Muscle layer of colon (tissue), 2 donors: Measurements from ENCODE around the gene ST7.

Source experiments
- H3K27ac ChIP-seq: one replicate; pipeline ENCODE4 v1.7.0; 2013; ENCODE audit warnings: low read depth, mild to moderate bottlenecking, low read length, moderate library complexity
- H3K27me3 ChIP-seq, 2 donors: one replicate each; pipeline ENCODE4 v1.7.0; 2013; ENCODE audit warnings: low read length in 2 of 2, mild to moderate bottlenecking in 2 of 2; ENCODE audit not compliant: insufficient read depth in 2 of 2, control insufficient read depth in 1 of 2
- H3K36me3 ChIP-seq: one replicate; pipeline ENCODE4 v1.7.0; 2013; ENCODE audit warnings: mild to moderate bottlenecking, low read length; ENCODE audit not compliant: insufficient read depth
- H3K4me1 ChIP-seq: one replicate; pipeline ENCODE4 v1.7.0; 2013; ENCODE audit warnings: mild to moderate bottlenecking, low read length; ENCODE audit not compliant: insufficient read depth
- H3K4me3 ChIP-seq, 2 donors: one replicate each; pipeline ENCODE4 v1.7.0; 2013; ENCODE audit warnings: low read length in 2 of 2, low read depth in 1 of 2, mild to moderate bottlenecking in 1 of 2, moderate library complexity in 1 of 2
- H3K9ac ChIP-seq: one replicate; pipeline ENCODE4 v1.7.0; 2013; ENCODE audit warnings: low read length
- H3K9me3 ChIP-seq: one replicate; pipeline ENCODE4 v1.7.0; 2013; ENCODE audit warnings: mild to moderate bottlenecking, low read length
- donor health status: abdominal sarcoma.
- donor health status: Adenocarcinoma of cecum.

ST7 gene

GRCh38 chr7:116999311-116999710, 46.0 kb downstream of the ST7 start:
- Histone ChIP-seq H3K9ac (no peak overlapping the region), H3K4me3 (no peak overlapping the region), H3K4me1 (no peaks in the 10 kb centered on the region), H3K9me3 (no peaks in the 10 kb centered on the region), H3K27ac (no peak overlapping the region), H3K27me3 (no peaks in the 10 kb centered on the region), H3K36me3 (no peaks in the 10 kb centered on the region)

- H3K36me3 ChIP-seq, result no peaks in the 10 kb centered on the region
- no peaks in the 10 kb centered on the region for H3K27me3 ChIP-seq
- H3K27ac ChIP-seq, result no peak overlapping the region
Observed at GRCh38 chr7:117001283-117001682, 48.0 kb downstream of the ST7 start.

GRCh38 chr7:117004899-117005298, 51.6 kb downstream of the ST7 start:
- H3K36me3 ChIP-seq, result no peaks in the 10 kb centered on the region
- H3K4me1 ChIP-seq, result peaks cover 22% of the 10 kb centered on the region
- H3K27ac ChIP-seq, result no peak overlapping the region
- no peak overlapping the region for H3K4me3 ChIP-seq
- H3K9ac ChIP-seq, result no peak overlapping the region
- H3K9me3 ChIP-seq, result no peaks in the 10 kb centered on the region
- no peaks in the 10 kb centered on the region for H3K27me3 ChIP-seq

More at GRCh38 chr7:117001283-117001682, 48.0 kb downstream of the ST7 start:
- Histone ChIP-seq H3K9me3 (no peaks in the 10 kb centered on the region), H3K4me1 (no peaks in the 10 kb centered on the region), H3K9ac (no peak overlapping the region), H3K4me3 (no peak overlapping the region)

GRCh38 chr7:117005449-117005848, 52.1 kb downstream of the ST7 start:
- Histone ChIP-seq H3K9ac (no peak overlapping the region), H3K27ac (no peak overlapping the region), H3K4me3 (no peak overlapping the region), H3K36me3 (no peaks in the 10 kb centered on the region), H3K27me3 (no peaks in the 10 kb centered on the region), H3K9me3 (no peaks in the 10 kb centered on the region), H3K4me1 (peaks cover 28% of the 10 kb centered on the region)

GRCh38 chr7:117006907-117007684, 53.8 kb downstream of the ST7 start:
- H3K27me3 ChIP-seq, result no peaks in the 10 kb centered on the region
- no peak overlapping the region for H3K9ac ChIP-seq
- H3K4me1 ChIP-seq, result peaks cover 38% of the 10 kb centered on the region
- H3K4me3 ChIP-seq, result no peak overlapping the region
- H3K9me3 ChIP-seq, result no peaks in the 10 kb centered on the region
- no peak overlapping the region for H3K27ac ChIP-seq
- H3K36me3 ChIP-seq, result no peaks in the 10 kb centered on the region

- Histone ChIP-seq H3K36me3 (no peaks in the 10 kb centered on the region), H3K4me3 (no peak overlapping the region), H3K9me3 (no peaks in the 10 kb centered on the region), H3K27ac (no peak overlapping the region), H3K9ac (no peak overlapping the region), H3K4me1 (peaks cover 38% of the 10 kb centered on the region), H3K27me3 (no peaks in the 10 kb centered on the region)
Observed at GRCh38 chr7:117008118-117008885, 55.0 kb downstream of the ST7 start.

GRCh38 chr7:117008886-117009531, 55.7 kb downstream of the ST7 start:
- peak overlapping the region; percentile 21 for H3K27ac ChIP-seq
- no peaks in the 10 kb centered on the region for H3K36me3 ChIP-seq
- no peak overlapping the region for H3K4me3 ChIP-seq
- no peak overlapping the region for H3K9ac ChIP-seq
- H3K9me3 ChIP-seq, result no peaks in the 10 kb centered on the region
- H3K27me3 ChIP-seq, result no peaks in the 10 kb centered on the region
- H3K4me1 ChIP-seq, result peaks cover 38% of the 10 kb centered on the region

- Histone ChIP-seq H3K9me3 (no peaks in the 10 kb centered on the region), H3K4me3 (no peak overlapping the region), H3K27me3 (no peaks in the 10 kb centered on the region), H3K4me1 (peaks cover 38% of the 10 kb centered on the region), H3K27ac (no peak overlapping the region), H3K36me3 (no peaks in the 10 kb centered on the region), H3K9ac (no peak overlapping the region)
Observed at GRCh38 chr7:117009705-117010361, 56.5 kb downstream of the ST7 start.

- no peak overlapping the region for H3K27ac ChIP-seq
- peaks cover 38% of the 10 kb centered on the region for H3K4me1 ChIP-seq
- no peak overlapping the region for H3K9ac ChIP-seq
- H3K36me3 ChIP-seq, result no peaks in the 10 kb centered on the region
- H3K9me3 ChIP-seq, result no peaks in the 10 kb centered on the region
- no peaks in the 10 kb centered on the region for H3K27me3 ChIP-seq
- H3K4me3 ChIP-seq, result no peak overlapping the region
Observed at GRCh38 chr7:117010375-117011133, 57.3 kb downstream of the ST7 start.

GRCh38 chr7:117011419-117012260, 58.3 kb downstream of the ST7 start:
- Histone ChIP-seq H3K36me3 (no peaks in the 10 kb centered on the region), H3K27me3 (no peaks in the 10 kb centered on the region)

More at GRCh38 chr7:117011419-117012260, 58.3 kb downstream of the ST7 start:
- no peak overlapping the region for H3K9ac ChIP-seq
- peaks cover 38% of the 10 kb centered on the region for H3K4me1 ChIP-seq
- no peak overlapping the region for H3K27ac ChIP-seq
- H3K9me3 ChIP-seq, result no peaks in the 10 kb centered on the region
- no peak overlapping the region for H3K4me3 ChIP-seq
